Spinal cord (tissue), 10 donors: ENCODE data around the gene JPH4. TPM values are rescaled to one million over a fixed set of nuclear protein-coding genes. Genes with fewer than 3 reads are reported as not detected.

Experiments
- DNase-seq, 6 donors: peaks; one replicate each; pipeline versions ENCODE4 v3.0.0 to v3.0.0-alpha.2; 2013 to 2015; ENCODE audit warnings: low spot score in 6 of 6, low read depth in 4 of 6
- H3K27ac ChIP-seq: one replicate; pipeline ENCODE4 v1.5.1; 2013; ENCODE audit warnings: low read depth, low read length, control low read depth
- H3K27me3 ChIP-seq: one replicate; pipeline ENCODE4 v1.6.1; 2013; ENCODE audit warnings: low read length; ENCODE audit not compliant: control insufficient read depth, insufficient read depth
- H3K36me3 ChIP-seq: one replicate; pipeline ENCODE4 v1.6.1; 2013; ENCODE audit warnings: low read length; ENCODE audit not compliant: control insufficient read depth, insufficient read depth
- H3K4me1 ChIP-seq: one replicate; pipeline ENCODE4 v1.6.1; 2013; ENCODE audit warnings: low read length; ENCODE audit not compliant: control insufficient read depth, insufficient read depth
- H3K4me3 ChIP-seq: one replicate; pipeline ENCODE4 v1.5.1; 2013; ENCODE audit warnings: low read depth, low read length, control low read depth
- H3K9me3 ChIP-seq: one replicate; pipeline ENCODE4 v1.6.1; 2013; ENCODE audit warnings: low read length; ENCODE audit not compliant: control insufficient read depth, insufficient read depth
- WGBS: methylation state at CpG from one replicate; pipeline ENCODE4 v1.1.5; 2013; ENCODE audit warnings: missing lambda C conversion rate; ENCODE audit not compliant: insufficient coverage; 5-methylcytosine and 5-hydroxymethylcytosine counted together
- long read RNA-seq, 4 donors: transcript quantifications; one replicate each; lab custom pipeline, GENCODE V29; 2026
- polyA plus RNA-seq, 2 donors: library from polyadenylated mRNA; unstranded; fragments of 120-200 nt; gene quantifications; one replicate each; pipeline ENCODE4 v1.2.1, GENCODE V29; 2013; ENCODE audit not compliant: insufficient read length in 2 of 2
- total RNA-seq, 2 donors: library from RNA; depleted of rRNA in 1 of 2; stranded (reverse); fragments of 120-200 nt in 1 of 2; fragments of >200 nt in 1 of 2; gene quantifications; one replicate each; pipeline versions ENCODE4 v1.2.3 to v1.2.4, GENCODE V29; 2013 to 2014
- donor health status: healthy.

The JPH4 gene
- total RNA-seq (10 to 100 TPM; 12.5 to 23.7 TPM), polyA plus RNA-seq (100 to 1,000 TPM; 125 to 132 TPM)
- long read RNA-seq, donor 1, full-length matches to known transcripts, result 23 of 23 reads
- long read RNA-seq, donor 1, partial matches to known transcripts, result 0 of 23 reads
- long read RNA-seq, donor 1, other reads (novel, unspliced or antisense), result 0 of 23 reads
- long read RNA-seq, donor 2, full-length matches to known transcripts, result 3 of 15 reads
- long read RNA-seq, donor 2, partial matches to known transcripts, result 12 of 15 reads
- long read RNA-seq, donor 2, other reads (novel, unspliced or antisense), result 0 of 15 reads
- long read RNA-seq, donor 3, full-length matches to known transcripts, result 12 of 41 reads
- long read RNA-seq, donor 3, partial matches to known transcripts, result 29 of 41 reads
- long read RNA-seq, donor 3, other reads (novel, unspliced or antisense), result 0 of 41 reads
- long read RNA-seq, donor 4, result 0 reads

- Histone ChIP-seq H3K9me3 (no peaks in the 10 kb centered on the region), H3K4me1 (peaks cover 40% of the 10 kb centered on the region), H3K27me3 (peaks cover 35% of the 10 kb centered on the region), H3K27ac (peak within 1 kb of the TSS; percentile 71), H3K4me3 (peak within 1 kb of the TSS; percentile 51), H3K36me3 (peaks cover 8% of the 10 kb centered on the region)
- 2% methylated on average over 17 of the region's 18 CpGs for WGBS
- DNase-seq, result peak in 5 of 6 donors; percentile 63 to 99 (median 78)
Measured at GRCh38 chr14:23578560-23579310, at the start of gene JPH4. Gene JPH4, minus strand, starts transcription at chr14:23578790. Its CDS starts 1,337 bp downstream, at chr14:23577453.

GRCh38 chr14:23627961-23628360, 49.4 kb upstream of the JPH4 start:
- Histone ChIP-seq H3K27ac (no peak overlapping the region), H3K27me3 (no peaks in the 10 kb centered on the region), H3K4me1 (peaks cover 13% of the 10 kb centered on the region), H3K9me3 (peaks cover 10% of the 10 kb centered on the region), H3K36me3 (no peaks in the 10 kb centered on the region), H3K4me3 (no peak overlapping the region)
- DNase-seq, result no peak
- WGBS, result 88% methylated on average over 4 of the region's 6 CpGs

GRCh38 chr14:23626946-23627345, 48.4 kb upstream of the JPH4 start:
- Histone ChIP-seq H3K36me3 (no peaks in the 10 kb centered on the region), H3K27me3 (no peaks in the 10 kb centered on the region), H3K27ac (no peak overlapping the region), H3K4me3 (no peak overlapping the region), H3K9me3 (peaks cover 10% of the 10 kb centered on the region), H3K4me1 (peaks cover 4% of the 10 kb centered on the region)
- DNase-seq, result no peak

DNA sequence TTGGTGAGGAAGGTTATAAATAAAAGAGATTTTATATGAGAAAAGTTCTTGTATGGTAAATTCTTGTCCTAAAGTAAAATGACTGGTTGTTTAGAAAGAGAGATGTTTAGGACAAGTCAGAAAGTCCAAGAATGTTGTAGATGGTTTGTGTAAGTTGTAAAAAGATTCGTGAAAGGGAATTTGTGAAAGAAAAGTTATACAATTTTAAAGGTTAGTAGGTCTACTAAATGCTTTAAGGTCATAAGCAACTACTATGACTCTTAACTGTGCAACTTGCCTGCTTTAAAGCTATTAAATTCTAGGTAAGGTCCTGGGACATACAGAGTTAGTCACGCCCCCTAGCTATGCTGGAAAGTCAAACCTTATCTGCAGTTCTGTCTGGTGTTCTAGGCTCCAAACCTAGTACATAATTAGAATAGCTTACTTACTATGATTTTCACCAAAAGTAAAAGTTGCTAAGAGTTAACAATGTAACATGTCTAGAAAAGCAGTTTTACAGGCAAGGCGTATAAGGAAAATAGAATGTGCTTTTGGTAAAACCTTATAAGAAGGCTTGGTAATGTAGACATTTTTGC, 46.3 kb upstream of the JPH4 start:
- Histone ChIP-seq H3K27me3 (no peaks in the 10 kb centered on the region), H3K27ac (no peak overlapping the region), H3K4me1 (no peaks in the 10 kb centered on the region), H3K9me3 (peaks cover 10% of the 10 kb centered on the region), H3K4me3 (no peak overlapping the region), H3K36me3 (no peaks in the 10 kb centered on the region)
- 100% methylated on average over 1 of the region's 3 CpGs for WGBS
- DNase-seq, result no peak

- no peak for DNase-seq
- Histone ChIP-seq H3K4me1 (no peaks in the 10 kb centered on the region), H3K4me3 (no peak overlapping the region), H3K27me3 (no peaks in the 10 kb centered on the region), H3K9me3 (peaks cover 10% of the 10 kb centered on the region), H3K27ac (no peak overlapping the region), H3K36me3 (no peaks in the 10 kb centered on the region)
Measured at GRCh38 chr14:23623962-23624361, 45.4 kb upstream of the JPH4 start.

GRCh38 chr14:23622990-23623389, 44.4 kb upstream of the JPH4 start:
- no peak overlapping the region for H3K4me3 ChIP-seq
- H3K27ac ChIP-seq, result no peak overlapping the region
- no peaks in the 10 kb centered on the region for H3K36me3 ChIP-seq
- H3K27me3 ChIP-seq, result no peaks in the 10 kb centered on the region
- WGBS, result 83% methylated on average over 1 of the region's 4 CpGs
- H3K9me3 ChIP-seq, result peaks cover 10% of the 10 kb centered on the region
- no peak for DNase-seq
- no peaks in the 10 kb centered on the region for H3K4me1 ChIP-seq

- peaks cover 10% of the 10 kb centered on the region for H3K9me3 ChIP-seq
- no peak for DNase-seq
- H3K36me3 ChIP-seq, result no peaks in the 10 kb centered on the region
- H3K4me1 ChIP-seq, result no peaks in the 10 kb centered on the region
- H3K4me3 ChIP-seq, result no peak overlapping the region
- H3K27ac ChIP-seq, result no peak overlapping the region
- 86% methylated on average over 1 of the region's 4 CpGs for WGBS
- no peaks in the 10 kb centered on the region for H3K27me3 ChIP-seq
Measured at GRCh38 chr14:23621932-23622730, 43.5 kb upstream of the JPH4 start.

DNA sequence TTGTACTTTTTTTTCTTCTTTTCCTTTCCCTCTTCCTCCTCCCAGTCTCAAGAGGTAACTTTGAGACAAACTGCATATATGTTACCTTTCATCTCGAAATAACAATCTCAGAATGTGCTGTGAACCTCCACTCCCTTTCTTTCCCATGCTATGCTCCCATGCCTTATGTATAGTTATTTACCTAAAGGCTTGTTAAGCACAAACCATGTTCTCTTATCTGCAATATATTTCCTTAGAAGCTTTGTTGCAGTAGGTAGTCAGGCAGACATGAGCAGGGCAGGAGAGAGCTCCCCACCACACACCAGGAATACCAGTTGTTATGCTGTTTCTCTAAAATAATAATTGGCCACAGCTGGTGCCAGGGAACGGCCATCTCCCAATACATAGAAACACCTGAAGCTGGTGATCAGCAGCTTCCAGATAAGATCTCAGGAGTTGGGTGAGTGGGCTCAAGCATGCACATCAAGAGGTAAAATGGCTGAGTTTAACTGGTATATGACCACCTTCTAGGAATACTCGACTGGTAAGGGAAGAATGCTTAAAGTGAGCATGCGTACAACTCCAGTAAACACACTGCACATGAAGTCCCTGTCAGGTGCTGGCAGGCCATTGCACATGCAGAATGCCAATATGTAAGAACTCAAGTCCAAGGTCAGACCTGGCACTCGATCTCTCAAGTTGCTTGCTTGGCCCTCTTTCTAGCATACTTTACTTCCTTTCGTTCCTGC, 42.8 kb upstream of the JPH4 start:
- H3K4me1 ChIP-seq, result no peaks in the 10 kb centered on the region
- no peak overlapping the region for H3K4me3 ChIP-seq
- DNase-seq, result no peak
- H3K27ac ChIP-seq, result no peak overlapping the region
- no peaks in the 10 kb centered on the region for H3K27me3 ChIP-seq
- no peaks in the 10 kb centered on the region for H3K36me3 ChIP-seq
- H3K9me3 ChIP-seq, result peaks cover 8% of the 10 kb centered on the region
- WGBS, result 73% methylated on average over 4 of the region's 6 CpGs
